NT2/D1 (cell line): Measurements from ENCODE around the gene MTMR10.

Experiments used
- SUZ12 ChIP-seq: IDR thresholded peaks from 2 replicates; pipeline ENCODE4 v1.6.1; 2011; ENCODE audit not compliant: insufficient read length, insufficient read depth; ENCODE audit errors: extremely low read depth
- YY1 ChIP-seq: IDR thresholded peaks from 2 replicates; pipeline ENCODE4 v1.6.1; 2011; ENCODE audit not compliant: insufficient read length, insufficient read depth
- ZNF274 ChIP-seq: IDR thresholded peaks from 2 replicates; pipeline ENCODE4 v1.6.1; 2011; ENCODE audit warnings: mild to moderate bottlenecking, low read depth, low read length

- TF ChIP-seq ZNF274 (no peak), YY1 (no peak), SUZ12 (no peak)
These were observed 1.4 kb downstream of the MTMR10 start for GRCh38 chr15:30990036-30990435.
